ENCODE results near the gene DRD4.
A peak's percentile ranks its signal among the peaks of the same experiment; 100 is the strongest.
"Not testable (repeated sequence)": the region's sequence is repeated elsewhere in the genome, so short reads cannot be mapped to it uniquely, and the experiment has no call there.

Gene DRD4

GRCh38 chr11:645536-645935 is 8.5 kb downstream of the DRD4 start:
- DNase-seq, result no peak

- DNase-seq, result no peak
Observed at GRCh38 chr11:646214-646613, 9.1 kb downstream of the DRD4 start.

DNA sequence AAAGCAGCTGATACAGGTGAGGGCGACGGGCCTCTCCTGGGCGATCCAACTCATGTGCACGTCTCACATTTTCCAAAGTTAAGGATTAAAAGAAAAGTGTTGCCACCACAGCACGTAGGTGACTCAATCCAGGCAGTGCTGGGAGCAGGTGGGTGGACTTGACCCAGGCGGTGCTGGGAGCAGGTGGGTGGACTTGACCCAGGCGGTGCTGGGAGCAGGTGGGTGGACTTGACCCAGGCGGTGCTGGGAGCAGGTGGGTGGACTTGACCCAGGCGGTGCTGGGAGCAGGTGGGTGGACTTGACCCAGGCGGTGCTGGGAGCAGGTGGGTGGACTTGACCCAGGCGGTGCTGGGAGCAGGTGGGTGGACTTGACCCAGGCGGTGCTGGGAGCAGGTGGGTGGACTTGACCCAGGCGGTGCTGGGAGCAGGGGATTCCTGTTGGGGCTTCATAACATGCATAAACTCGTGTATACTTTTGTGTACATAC is 10.6 kb downstream of the DRD4 start:
- DNase-seq, result not testable (repeated sequence)

- DNase-seq, result no peak
Observed at GRCh38 chr11:650482-650881, 13.4 kb downstream of the DRD4 start.

- DNase-seq, result not testable (repeated sequence)
Observed at GRCh38 chr11:653136-653535, 16.1 kb downstream of the DRD4 start.

DNA sequence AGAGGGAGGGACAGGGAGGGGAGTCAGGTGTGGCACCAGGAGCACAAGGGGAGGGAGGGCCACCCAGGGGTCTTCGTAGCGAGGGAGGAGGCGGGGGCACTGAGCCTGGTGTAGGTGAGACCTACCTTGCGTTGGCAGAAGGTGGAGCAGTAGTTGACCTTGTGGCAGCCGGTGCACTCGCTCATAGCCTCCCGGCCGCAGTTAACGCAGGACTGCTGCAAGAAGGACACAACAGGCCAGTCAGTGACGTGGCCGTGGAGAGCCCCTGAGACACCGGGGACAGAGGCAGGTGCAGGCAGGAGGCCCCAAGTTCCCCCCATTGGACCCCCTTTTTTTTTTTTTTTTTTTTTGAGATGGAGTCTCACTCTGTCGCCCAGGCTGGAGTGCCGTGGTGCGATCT is 16.8 kb downstream of the DRD4 start:
- DNase-seq, result no peak

DNA sequence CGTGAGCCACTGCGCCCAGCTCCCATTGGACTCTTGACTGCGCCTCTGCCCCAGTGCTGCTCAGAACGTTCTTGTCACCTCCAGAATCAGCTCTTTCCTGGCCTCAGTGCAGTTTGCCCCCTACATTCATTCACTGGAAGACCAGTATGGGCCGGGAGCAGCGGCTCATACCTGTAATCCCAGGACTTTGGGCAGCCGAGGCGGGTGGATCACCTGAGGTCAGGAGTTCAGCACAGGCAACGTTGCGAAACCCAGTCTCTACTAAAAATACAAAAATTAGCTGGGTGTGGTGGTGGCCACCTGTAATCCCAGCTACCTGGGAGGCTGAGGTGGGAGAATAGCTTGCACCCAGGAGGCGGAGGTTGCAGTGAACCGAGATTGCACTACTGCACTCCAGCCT is 17.4 kb downstream of the DRD4 start:
- DNase-seq, result not testable (repeated sequence)

GRCh38 chr11:655036-655726 is 18.1 kb downstream of the DRD4 start:
- no peak for DNase-seq

DNA sequence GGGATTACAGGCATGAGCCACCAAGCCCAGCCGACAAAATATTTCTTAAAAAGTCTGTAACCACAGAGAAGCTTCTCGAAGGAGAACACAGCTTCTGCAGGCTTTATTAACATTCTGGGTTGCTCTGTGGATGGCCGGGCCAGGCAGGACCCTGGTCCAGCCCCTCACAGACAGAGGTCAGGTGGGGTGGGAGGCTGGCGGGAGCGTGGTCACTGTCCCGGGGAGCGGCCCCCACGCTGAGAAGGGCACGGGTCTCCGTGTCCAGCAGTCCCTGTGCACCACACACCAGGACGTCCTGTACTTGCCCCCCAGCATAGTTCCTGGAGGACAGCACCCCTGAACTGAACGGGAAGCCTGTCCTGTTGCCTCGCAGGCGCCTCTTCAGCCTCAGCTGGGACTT is 19.4 kb downstream of the DRD4 start:
- no peak for DNase-seq

GRCh38 chr11:656866-657265 is 19.8 kb downstream of the DRD4 start:
- DNase-seq, result no peak

GRCh38 chr11:657691-658126 is 20.6 kb downstream of the DRD4 start:
- DNase-seq, result no peak

DNA sequence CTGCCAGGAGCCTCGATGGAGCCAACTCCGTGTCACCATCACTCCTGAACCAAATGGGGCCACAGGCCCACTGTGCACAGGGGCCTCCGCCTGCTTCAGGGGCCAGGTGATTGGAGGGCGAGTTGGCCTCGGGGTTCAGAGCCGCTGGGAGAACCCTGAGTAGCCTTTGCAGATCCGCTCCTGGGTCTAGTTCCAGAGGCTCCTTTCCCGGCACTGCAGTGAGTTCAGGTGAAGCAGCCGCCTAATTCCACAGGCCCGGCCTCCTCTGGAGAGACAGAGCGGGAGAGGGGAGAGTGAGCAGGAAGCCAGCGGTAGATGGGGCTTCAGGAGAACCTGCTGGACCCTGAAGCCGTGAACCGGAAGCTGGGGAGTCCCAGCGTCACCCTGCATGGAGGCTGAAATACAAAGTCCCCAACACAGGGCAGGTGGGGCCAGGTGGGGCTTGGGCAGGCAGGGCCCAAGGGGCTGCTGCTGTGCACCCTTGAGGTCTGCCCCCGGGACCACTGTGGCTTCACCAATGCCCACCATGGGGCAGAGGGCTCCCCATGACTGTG is 22.5 kb downstream of the DRD4 start:
- DNase-seq, result no peak

- no peak for DNase-seq
Observed at GRCh38 chr11:660281-660680, 23.2 kb downstream of the DRD4 start.

- peak in 1 of 2 experiments; percentile 37 for DNase-seq
Observed at GRCh38 chr11:660681-661444, 23.8 kb downstream of the DRD4 start.

DNA sequence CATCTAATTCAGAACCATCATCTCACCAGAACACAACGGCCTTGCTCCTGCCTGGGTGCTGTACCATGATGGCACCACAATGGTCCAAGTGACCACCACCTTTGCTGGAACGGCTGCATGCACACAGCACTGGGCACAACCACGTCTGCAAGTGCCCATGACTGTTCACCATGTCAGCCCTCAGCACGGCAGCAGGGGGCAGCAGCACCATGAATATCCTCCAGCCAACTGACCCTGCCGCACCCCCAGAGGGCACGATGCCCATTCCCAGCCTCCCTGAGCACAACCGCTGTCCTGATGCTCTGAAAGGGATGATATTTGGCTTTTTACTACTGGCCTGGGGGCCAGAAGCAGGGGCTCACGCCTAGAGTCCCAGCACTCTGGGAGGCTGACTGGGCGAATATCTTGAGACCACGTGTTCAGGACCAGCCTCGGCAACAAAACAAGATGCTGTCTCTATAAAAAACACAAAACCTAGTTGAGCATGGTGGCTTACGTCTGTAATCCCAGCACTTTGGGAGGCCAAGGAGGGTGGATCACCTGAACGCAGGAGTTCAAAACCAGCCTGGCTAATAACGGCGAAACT is 25.7 kb downstream of the DRD4 start:
- no peak for DNase-seq

DNA sequence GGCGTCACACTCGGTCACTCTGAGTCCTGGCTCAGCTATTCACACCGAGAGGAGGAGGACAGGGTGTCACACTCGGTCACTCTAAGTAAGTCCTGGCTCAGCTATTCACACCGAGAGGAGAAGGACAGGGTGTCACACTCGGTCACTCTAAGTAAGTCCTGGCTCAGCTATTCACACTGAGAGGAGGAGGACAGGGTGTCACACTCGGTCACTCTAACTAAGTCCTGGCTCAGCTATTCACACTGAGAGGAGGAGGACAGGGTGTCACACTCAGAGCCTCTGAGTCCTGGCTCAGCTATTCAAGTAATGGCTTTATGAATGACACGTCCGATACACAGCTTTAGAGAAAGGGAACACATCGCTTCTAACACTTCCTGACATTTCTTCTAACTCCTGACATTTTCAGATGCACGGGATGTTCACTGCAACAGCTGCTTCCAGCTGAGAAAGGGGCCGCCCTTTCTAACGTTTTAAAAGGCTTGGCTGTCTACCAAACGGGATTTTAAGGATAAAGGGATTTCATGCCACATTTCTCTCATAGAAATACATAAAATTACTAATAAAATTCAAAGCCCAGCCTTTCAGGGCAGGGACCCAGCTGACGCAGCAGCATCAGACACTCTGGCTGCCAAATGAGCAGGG is 28.1 kb downstream of the DRD4 start:
- no peak for DNase-seq

DNA sequence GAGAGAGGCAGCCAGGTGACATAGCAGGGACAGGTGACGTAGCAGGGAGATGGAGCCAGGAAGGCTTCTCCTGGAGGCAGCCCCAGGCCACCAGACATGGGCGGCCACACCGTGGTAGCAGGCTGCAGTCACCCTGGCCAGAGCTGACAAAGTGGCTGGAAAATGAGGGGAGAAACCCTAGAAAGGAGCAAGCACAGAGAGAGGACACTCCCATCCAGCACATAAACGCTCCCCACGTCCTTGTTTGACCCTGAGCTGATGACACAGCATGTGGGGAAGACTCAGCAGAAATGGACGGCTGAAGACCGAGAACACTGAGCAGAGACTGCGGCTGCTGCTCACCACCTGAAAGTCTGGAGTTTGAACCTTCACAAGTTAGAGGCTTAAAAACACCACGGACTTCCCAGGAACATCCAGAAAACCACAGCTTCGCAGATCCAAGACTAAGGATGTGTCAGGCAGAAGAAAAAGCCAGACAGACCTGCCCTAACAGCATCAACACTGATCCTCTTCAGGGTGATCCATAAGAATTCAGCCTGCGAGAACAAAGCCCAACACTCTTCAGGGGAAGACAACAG is 28.7 kb downstream of the DRD4 start:
- peak in 1 of 2 experiments; percentile 55 for DNase-seq

DNA sequence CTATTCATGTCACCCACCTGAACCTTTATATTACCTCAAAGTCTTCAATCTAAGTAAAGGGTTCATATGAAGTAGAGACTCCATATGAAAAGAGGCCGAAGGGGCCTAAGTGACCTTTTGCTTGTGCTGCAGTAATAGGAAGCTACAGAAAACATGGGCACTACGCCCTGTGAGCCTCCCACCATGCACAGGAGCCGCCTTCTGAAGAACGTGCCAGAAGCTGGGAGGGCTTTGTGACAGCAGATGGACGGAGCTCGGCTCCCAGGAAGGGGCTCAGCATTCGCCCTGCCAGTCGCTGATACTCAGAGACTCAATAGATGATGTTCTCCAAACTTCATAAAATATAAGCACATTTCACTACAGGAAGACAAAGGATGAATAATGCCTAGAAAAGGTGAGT is 36.8 kb downstream of the DRD4 start:
- peak in 1 of 2 experiments; percentile 38 for DNase-seq

DNA sequence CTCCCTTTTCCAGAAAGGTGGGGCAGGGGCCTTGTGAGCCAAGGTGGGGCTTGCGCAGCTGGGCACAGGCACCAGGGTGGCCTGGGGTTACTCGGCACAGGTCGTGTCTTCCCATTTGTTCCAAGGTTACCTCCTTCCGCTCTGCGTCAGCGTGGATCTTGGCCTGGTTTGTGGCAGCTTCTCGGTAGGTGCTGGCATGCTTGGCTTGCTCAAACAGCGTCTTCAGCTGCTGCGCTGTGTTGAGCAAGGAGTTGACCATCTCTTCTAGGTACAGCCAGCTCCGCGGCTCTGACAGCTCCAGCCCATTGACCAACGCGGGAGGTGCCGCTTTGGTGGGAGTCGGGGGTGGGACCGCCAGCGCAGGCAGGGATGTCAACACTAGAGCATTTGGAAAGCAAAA is 37.3 kb downstream of the DRD4 start:
- peak in 1 of 2 experiments; percentile 51 for DNase-seq

GRCh38 chr11:678297-678696 is 41.2 kb downstream of the DRD4 start:
- DNase-seq, result no peak

- DNase-seq, result no peak
Observed at GRCh38 chr11:679271-680207, 42.5 kb downstream of the DRD4 start.

Data from cerebellar nuclear complex (tissue), 1 donor.